ENCODE measurements around the gene YTHDF1.

Gene YTHDF1

DNA sequence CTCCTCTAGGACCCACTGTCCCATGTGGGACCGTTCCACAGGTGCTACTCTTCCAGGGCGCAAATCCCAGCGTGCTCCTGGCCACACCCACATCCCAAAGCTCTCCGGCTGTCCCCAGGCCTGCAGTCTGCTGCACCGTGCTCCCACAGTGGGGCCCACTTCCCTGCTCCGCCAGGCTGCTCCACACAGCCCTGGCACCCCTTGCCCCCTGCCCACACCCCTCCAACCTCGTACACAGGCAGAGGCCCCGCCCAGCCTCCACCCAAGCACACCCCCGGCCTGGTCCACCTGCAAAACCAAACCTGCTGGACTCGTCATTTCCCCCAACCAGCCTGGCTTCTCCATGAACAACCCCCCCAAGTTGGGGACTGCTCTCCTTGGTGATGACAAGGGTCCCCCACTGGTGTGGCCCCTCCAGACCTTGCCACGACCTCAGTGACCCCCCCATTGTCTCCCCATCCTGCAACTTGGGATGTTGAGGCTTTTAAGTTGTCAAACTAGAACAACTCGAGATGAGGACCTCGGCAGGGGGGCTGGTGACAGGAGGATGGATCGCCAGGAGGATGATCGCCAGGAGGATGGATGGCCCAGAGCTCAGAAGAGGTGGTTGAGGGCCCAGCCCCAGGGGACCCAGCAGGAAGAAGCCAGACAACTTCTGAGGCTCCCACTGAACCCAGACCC, 27.1 kb downstream of the YTHDF1 start:
- H2AFZ ChIP-seq (ENCODE audit: low read depth, low read length): no peak overlapping the region
- H3K4me3 ChIP-seq (ENCODE audit: low read length): no peak overlapping the region
- H3K9me3 ChIP-seq (ENCODE audit: insufficient read depth, low read length): no peaks in the 10 kb centered on the region
- TF ChIP-seq, protein P1, sequence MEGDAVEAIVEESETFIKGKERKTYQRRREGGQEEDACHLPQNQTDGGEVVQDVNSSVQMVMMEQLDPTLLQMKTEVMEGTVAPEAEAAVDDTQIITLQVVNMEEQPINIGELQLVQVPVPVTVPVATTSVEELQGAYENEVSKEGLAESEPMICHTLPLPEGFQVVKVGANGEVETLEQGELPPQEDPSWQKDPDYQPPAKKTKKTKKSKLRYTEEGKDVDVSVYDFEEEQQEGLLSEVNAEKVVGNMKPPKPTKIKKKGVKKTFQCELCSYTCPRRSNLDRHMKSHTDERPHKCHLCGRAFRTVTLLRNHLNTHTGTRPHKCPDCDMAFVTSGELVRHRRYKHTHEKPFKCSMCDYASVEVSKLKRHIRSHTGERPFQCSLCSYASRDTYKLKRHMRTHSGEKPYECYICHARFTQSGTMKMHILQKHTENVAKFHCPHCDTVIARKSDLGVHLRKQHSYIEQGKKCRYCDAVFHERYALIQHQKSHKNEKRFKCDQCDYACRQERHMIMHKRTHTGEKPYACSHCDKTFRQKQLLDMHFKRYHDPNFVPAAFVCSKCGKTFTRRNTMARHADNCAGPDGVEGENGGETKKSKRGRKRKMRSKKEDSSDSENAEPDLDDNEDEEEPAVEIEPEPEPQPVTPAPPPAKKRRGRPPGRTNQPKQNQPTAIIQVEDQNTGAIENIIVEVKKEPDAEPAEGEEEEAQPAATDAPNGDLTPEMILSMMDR (IDR thresholded peaks at IDR 0.05; ENCODE audit: low read depth, low read length): no peak
- TF ChIP-seq EZH2phosphoT487 (IDR thresholded peaks at IDR 0.05; ENCODE audit: low read depth): no peak
- H3K27ac ChIP-seq (ENCODE audit: low read length): no peak overlapping the region
- H3K79me2 ChIP-seq (ENCODE audit: low read length): peaks cover under 1% of the 10 kb centered on the region; the same call in 1 of the 2 replicates
- H3K4me2 ChIP-seq (ENCODE audit: low read length): no peak overlapping the region
- H3K9ac ChIP-seq (ENCODE audit: low read length): no peak overlapping the region
- no peaks in the 10 kb centered on the region for H3K36me3 ChIP-seq (replicated peaks; ENCODE audit: low read depth, low read length)
- no peaks in the 10 kb centered on the region for H3K27me3 ChIP-seq (ENCODE audit: low read depth, low read length)
- H4K20me1 ChIP-seq (ENCODE audit: insufficient read depth, low read length): 0 out of 2 replicates have a peak, but pooled peaks cover 1% of the 10 kb centered on the region
- H3K4me1 ChIP-seq (ENCODE audit: low read length): no peaks in the 10 kb centered on the region

DNA sequence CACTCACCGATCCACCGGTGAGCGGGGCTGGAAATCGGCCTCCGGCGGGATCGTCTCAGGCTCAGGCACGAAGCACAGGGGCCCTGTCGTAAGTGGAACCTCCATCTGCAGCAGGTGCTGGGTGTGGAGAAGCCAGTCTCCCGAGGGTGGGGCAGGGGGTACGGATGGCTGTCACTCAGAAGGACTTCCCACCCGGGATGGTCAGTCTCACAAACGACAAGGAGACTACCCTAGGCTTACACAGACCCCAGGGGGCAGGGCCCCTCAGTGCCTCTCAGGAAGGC, 27.8 kb downstream of the YTHDF1 start:
- Histone ChIP-seq H3K27me3 (ENCODE audit: low read depth, low read length) (no peaks in the 10 kb centered on the region), H3K27ac (ENCODE audit: low read length) (no peak overlapping the region), H3K9me3 (ENCODE audit: insufficient read depth, low read length) (no peaks in the 10 kb centered on the region), H2AFZ (ENCODE audit: low read depth, low read length) (no peak overlapping the region), H3K4me1 (ENCODE audit: low read length) (no peaks in the 10 kb centered on the region), H3K79me2 (ENCODE audit: low read length) (no peaks in the 10 kb centered on the region), H4K20me1 (ENCODE audit: insufficient read depth, low read length) (no peaks in the 10 kb centered on the region), H3K9ac (ENCODE audit: low read length) (no peak overlapping the region), H3K4me2 (ENCODE audit: low read length) (no peak overlapping the region), H3K4me3 (ENCODE audit: low read length) (no peak overlapping the region), H3K36me3 (replicated peaks; ENCODE audit: low read depth, low read length) (no peaks in the 10 kb centered on the region)
- TF ChIP-seq, protein P1 (IDR thresholded peaks at IDR 0.05; ENCODE audit: low read depth, low read length): no peak
- TF ChIP-seq EZH2phosphoT487 (IDR thresholded peaks at IDR 0.05; ENCODE audit: low read depth): no peak

DNA sequence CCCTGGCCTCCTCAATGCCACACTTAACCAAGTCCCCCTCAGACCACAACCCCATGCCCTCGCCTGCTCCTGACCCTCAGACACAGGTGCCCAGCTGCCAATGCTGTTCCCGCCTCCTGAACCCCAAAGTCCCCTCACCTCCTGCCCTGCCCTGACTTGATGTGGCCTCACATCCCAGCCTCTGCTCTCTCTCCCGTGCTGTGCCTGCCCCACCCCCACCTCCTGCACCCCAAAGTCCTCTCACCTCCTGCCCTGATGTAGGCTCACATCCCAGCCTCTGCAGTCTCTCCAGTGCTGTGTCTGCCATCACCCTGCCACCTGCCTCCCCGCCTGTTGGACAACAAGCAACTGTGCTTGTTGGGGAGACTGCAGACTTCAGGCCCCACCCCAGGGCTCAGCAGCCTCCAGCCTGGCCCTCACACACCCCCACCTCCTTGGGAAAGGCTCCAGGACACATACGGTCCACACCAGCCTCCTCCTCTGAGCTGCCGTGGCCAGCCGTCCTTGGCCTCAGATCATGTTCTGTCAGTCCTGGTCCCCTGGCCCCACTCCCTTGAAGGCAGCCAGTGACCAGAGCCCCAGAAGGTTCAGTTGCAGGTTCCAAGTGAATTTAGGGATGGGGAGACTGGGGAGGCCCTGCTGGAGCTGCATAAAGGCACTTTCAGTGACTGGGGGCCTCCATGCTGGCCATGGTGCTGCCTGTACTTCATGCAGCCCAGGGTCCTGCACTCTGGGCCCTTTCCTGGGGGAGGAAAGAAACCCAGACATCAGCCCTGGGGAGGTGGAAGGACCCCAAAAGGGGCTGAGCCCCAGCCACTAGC, 28.4 kb downstream of the YTHDF1 start:
- no peaks in the 10 kb centered on the region for H3K79me2 ChIP-seq (ENCODE audit: low read length)
- H3K4me2 ChIP-seq (ENCODE audit: low read length): no peak overlapping the region
- H3K27me3 ChIP-seq (ENCODE audit: low read depth, low read length): no peaks in the 10 kb centered on the region
- H3K4me3 ChIP-seq (ENCODE audit: low read length): no peak overlapping the region
- no peak overlapping the region for H3K27ac ChIP-seq (ENCODE audit: low read length)
- no peak overlapping the region for H3K9ac ChIP-seq (ENCODE audit: low read length)
- no peaks in the 10 kb centered on the region for H3K9me3 ChIP-seq (ENCODE audit: insufficient read depth, low read length)
- H4K20me1 ChIP-seq (ENCODE audit: insufficient read depth, low read length): no peaks in the 10 kb centered on the region
- no peaks in the 10 kb centered on the region for H3K36me3 ChIP-seq (replicated peaks; ENCODE audit: low read depth, low read length)
- H3K4me1 ChIP-seq (ENCODE audit: low read length): no peaks in the 10 kb centered on the region
- TF ChIP-seq EZH2phosphoT487 (IDR thresholded peaks at IDR 0.05; ENCODE audit: low read depth): no peak
- TF ChIP-seq, protein P1 (IDR thresholded peaks at IDR 0.05; ENCODE audit: low read depth, low read length): no peak
- no peak overlapping the region for H2AFZ ChIP-seq (ENCODE audit: low read depth, low read length)

DNA sequence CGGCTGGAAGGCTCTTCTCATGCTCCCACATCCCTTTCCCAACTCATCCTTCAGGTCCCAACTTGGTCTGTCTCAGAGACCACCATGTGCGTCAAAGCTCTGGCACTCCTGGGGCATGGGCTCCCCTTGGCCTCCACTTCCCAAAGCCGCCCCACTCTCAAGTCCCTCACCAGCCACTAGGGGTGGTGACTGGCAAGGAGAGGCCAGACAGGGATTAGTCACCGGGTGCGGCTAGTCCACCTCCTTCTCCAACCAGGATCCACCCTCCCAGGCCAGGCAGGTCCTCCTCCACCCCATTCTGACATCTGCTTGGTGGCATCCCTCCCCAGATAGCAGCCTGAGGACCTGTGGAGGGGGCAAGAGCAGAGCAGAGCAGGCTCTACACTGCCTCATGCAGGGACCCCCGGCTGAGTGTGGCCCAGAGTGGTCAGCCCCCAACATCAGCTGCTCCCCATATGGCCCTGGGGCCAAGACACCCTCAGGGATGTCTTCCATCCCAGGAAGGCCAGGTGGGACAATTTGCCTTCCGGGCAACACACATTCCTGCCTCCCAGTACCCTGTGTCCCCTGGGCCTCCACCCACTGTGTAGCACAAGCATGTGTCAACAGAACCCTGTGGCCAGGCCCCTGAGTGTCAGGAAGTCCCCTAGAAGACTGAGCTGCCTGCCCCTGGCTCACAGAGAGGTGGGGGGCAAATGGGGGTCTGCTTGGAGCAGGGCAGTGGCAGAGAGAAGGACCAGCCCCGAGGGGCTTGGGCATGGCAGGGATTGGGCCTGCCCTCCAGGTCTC, 29.2 kb downstream of the YTHDF1 start:
- Histone ChIP-seq H3K9ac (ENCODE audit: low read length) (no peak overlapping the region), H3K27ac (ENCODE audit: low read length) (no peak overlapping the region), H4K20me1 (ENCODE audit: insufficient read depth, low read length) (no peaks in the 10 kb centered on the region), H3K36me3 (replicated peaks; ENCODE audit: low read depth, low read length) (no peaks in the 10 kb centered on the region), H3K4me3 (ENCODE audit: low read length) (no peak overlapping the region), H3K4me2 (ENCODE audit: low read length) (no peak overlapping the region), H3K4me1 (ENCODE audit: low read length) (no peaks in the 10 kb centered on the region), H3K79me2 (ENCODE audit: low read length) (no peaks in the 10 kb centered on the region), H2AFZ (ENCODE audit: low read depth, low read length) (no peak overlapping the region), H3K27me3 (ENCODE audit: low read depth, low read length) (no peaks in the 10 kb centered on the region), H3K9me3 (ENCODE audit: insufficient read depth, low read length) (no peaks in the 10 kb centered on the region)
- no peak for TF ChIP-seq EZH2phosphoT487 (IDR thresholded peaks at IDR 0.05; ENCODE audit: low read depth)
- TF ChIP-seq, protein P1 (IDR thresholded peaks at IDR 0.05; ENCODE audit: low read depth, low read length): no peak

Measured in OCI-LY3 (cell line).